HT1080 (cell line): Measurements from ENCODE around the gene KLHL8. TPM values are rescaled to one million over a fixed set of nuclear protein-coding genes. Genes with fewer than 3 reads are reported as not detected.
"Not testable (repeated sequence)": the region's sequence is repeated elsewhere in the genome, so short reads cannot be mapped to it uniquely, and the experiment has no call there.

ENCODE experiments used
- DNase-seq: peaks from one replicate; pipeline ENCODE4 v3.0.0-alpha.2; 2015; ENCODE audit warnings: low read depth
- total RNA-seq: library from RNA; depleted of rRNA; stranded (reverse); fragments of >200 nt; shearing (Covaris generic); gene quantifications from 2 replicates; pipeline ENCODE4 v1.2.3, GENCODE V29; 2014

KLHL8 gene
- total RNA-seq, 1 experiment from 2014 or later = 13.1 TPM

DNA sequence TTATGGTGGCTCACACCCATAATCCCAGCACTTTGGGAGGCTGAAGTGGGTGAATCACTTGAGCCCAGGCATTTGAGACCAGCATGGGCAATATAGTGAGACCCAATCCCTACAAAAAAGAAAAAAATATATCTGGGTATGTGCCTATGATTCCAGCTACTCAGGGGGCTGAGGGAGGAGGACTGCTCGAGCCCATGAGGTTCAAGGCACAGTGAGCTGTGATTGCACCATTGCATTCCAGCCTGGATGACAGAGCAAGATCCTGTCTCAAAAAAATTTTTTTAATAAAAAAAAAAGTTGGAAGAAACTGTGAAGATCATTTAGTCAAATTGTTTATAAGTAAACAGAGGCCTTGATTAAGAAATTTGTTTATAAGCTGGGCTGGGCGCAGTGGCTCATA, 39.7 kb downstream of the KLHL8 start:
- no peak for DNase-seq

GRCh38 chr4:87179751-87180150, 40.7 kb downstream of the KLHL8 start:
- DNase-seq = peak; percentile 7

- DNase-seq = no peak
Measured at GRCh38 chr4:87174672-87175071, 45.7 kb downstream of the KLHL8 start.

DNA sequence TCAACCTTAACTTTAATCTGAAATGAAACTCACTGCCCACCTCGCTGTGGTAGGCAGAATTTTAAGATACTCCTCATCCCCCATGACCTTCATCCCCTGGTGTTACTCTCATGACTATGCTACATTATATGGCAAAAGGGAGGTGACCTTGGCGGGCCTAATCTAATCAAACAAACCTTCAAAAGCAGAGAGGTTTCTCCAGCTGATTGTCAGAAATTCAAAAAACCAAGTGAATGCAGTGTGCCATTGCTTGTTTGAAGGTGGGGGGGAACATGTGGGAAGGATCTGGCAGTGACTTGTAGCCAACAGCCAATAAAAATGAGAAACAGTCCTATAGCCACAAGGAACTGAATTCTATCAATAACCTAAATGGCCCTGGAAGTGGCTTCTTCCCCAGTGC, 48.5 kb downstream of the KLHL8 start:
- DNase-seq = no peak

- DNase-seq = no peak
Measured at GRCh38 chr4:87166296-87166854, 54.0 kb downstream of the KLHL8 start.

GRCh38 chr4:87165892-87166291, 54.5 kb downstream of the KLHL8 start:
- no peak for DNase-seq

GRCh38 chr4:87153078-87153870, 67.1 kb downstream of the KLHL8 start:
- no peak for DNase-seq

- DNase-seq = peak; percentile 23
Measured at GRCh38 chr4:87152310-87153041, 67.9 kb downstream of the KLHL8 start.

DNA sequence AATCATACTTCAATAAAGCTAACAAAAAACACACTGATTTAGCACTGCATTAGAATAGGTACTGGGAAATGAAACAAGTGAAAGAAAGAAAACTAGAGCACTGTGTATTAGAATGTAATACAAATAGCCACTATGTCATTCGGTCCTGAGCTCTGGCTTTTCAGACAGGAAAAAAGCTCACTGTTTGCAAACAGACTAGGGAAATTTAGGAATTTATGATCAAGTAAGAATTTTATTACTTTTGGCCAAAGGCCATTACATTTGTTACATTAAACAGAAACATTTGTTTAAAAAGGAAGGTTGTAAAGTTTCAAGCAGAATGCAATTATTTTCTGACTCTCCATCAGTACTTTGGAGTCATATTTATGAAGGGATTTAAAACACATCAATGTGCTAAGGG, 68.7 kb downstream of the KLHL8 start:
- no peak for DNase-seq

- peak; percentile 63 for DNase-seq
Measured at GRCh38 chr4:87150498-87151261, 69.7 kb downstream of the KLHL8 start.

DNA sequence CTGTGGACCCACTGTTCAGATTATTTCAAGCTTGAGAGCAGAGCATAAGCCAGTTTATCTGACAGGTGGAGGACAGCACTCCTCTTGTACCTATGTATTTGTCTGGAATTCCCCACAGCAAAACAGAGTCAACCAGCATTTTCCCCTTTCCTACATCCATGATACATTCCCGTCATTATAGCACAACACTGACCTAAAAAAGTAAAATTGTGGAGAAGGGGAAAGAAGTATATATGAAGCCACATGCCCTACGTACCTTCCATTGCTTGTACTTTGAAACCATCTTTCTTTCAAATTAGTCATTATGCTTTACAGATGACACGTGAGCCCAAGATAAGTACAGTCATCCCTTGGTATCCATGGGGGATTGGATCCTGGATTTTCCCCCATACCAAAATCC, 73.3 kb downstream of the KLHL8 start:
- no peak for DNase-seq

GRCh38 chr4:87145934-87146333, 74.5 kb downstream of the KLHL8 start:
- DNase-seq = not testable (repeated sequence)

GRCh38 chr4:87144356-87144755, 76.1 kb downstream of the KLHL8 start:
- no peak for DNase-seq

- DNase-seq = no peak
Measured at GRCh38 chr4:87141428-87141827, 79.0 kb downstream of the KLHL8 start.

- DNase-seq = no peak
Measured at GRCh38 chr4:87134122-87134521, 86.3 kb downstream of the KLHL8 start.

GRCh38 chr4:87133183-87133582, 87.2 kb downstream of the KLHL8 start:
- no peak for DNase-seq

DNA sequence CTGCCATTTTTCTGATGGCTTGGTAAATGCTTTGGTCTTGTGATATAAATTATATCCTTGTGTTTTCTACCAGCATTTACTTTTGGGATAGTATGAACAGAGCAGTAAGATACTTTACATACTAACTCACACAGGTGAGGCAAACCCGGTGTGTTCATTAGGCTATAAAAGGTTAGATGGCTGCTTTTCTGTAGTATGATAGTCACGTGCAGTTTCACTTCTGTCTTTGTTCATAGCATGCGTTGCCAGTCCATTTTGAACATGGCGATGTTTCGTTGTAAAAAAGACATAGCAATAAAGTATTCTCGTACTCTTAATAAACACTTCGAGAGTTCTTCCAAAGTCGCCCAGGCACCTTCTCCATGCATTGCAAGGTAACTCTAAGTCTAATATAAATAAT, 88.4 kb downstream of the KLHL8 start:
- no peak for DNase-seq

GRCh38 chr4:87130985-87131703, 89.3 kb downstream of the KLHL8 start:
- DNase-seq = no peak

- DNase-seq = no peak
Measured at GRCh38 chr4:87129681-87130080, 90.7 kb downstream of the KLHL8 start.

DNA sequence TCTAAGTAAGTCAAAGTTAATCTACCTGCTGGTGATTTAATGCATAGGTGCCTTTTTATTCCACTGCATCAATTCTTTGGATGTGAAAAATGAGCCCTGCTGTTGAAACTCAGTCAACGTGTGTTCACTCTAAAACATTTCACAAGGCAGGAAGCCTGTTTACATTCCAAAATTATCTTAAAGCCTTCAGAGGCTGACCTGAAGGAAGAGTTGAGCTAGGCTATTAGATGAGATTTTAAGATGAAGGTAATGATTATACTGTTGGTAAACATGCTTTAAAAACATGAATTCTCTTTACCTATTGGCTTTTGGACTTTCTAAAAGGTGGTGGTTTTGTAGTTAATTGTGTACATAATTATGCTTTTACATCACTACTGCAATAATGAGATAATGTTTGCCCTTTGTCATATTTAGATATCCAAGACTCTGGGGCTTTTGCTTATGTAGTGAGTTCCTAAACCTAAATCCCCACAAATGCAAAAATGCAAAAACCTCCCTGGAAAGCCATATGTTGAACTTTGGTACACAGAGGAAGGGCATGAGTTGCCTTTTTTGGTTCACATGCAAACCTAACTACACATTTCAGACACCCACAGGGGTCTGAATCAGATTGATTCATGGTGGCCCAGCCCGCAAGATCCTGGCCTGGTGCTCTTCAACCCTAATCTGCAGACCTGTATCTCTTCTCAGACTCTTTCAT, 92.3 kb downstream of the KLHL8 start:
- no peak for DNase-seq
